Right renal pelvis (tissue), 4 donors: ENCODE results near the gene SCRT2. TPM values are rescaled to one million over a fixed set of nuclear protein-coding genes. Genes with fewer than 3 reads are reported as not detected.

ENCODE experiments used
- DNase-seq, 4 donors: peaks; one replicate each; pipeline ENCODE4 v3.0.0-alpha.2; 2013; ENCODE audit warnings: low read depth in 4 of 4, low spot score in 3 of 4, missing footprints in 1 of 4
- polyA plus RNA-seq, 4 donors: library from polyadenylated mRNA; unstranded; fragments of 120-200 nt; gene quantifications; one replicate each; pipeline ENCODE4 v1.2.1, GENCODE V29; 2013; ENCODE audit not compliant: insufficient read length in 4 of 4

Gene SCRT2
- polyA plus RNA-seq, 4 donors, result 0.04 to 0.10 (median 0.05) TPM; not detected in 1

- no peak for DNase-seq
These were observed 39.7 kb downstream of the SCRT2 start for GRCh38 chr20:635893-636338.

- no peak for DNase-seq
These were observed 40.3 kb downstream of the SCRT2 start for GRCh38 chr20:635028-635892.

DNA sequence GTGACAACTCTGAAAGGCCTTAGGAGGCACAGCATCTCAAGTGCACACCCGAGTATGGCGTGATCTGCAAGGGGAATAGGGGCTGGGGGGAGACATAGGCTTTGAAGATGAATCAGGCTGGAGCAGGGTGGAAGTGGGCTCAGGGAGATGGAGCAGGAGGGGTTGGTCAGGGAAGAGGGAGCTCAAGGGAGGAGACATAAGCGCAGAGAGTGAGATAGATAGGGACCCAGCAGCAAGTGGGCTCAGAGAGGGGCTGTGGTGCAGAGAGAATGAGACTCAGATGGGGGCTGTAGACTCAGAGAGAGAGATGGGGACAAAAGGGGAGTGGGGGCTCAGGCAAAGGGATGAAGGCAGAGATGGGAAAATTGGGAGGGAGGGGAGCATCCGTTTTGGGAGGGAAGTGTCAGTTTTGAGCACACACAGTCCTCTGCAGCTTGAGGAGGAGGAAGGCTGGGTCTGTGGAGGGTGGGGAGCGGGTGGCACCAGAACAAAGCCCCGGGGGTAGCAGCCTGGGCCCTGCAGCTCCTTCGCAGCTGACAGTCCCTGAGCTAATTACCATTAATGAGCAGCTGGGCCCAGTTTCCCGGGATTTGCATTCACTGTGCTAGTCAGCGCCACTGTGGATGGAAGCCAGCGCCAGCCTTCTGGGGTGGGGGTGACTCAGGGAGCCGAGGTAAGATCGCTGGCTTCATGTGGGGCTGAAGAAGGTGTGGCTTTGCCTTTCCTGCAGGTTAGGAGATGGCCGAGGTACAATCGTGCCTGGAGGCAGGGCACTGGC lies 41.3 kb downstream of the SCRT2 start:
- no peak for DNase-seq

GRCh38 chr20:631101-631500 lies 44.5 kb downstream of the SCRT2 start:
- no peak for DNase-seq

DNA sequence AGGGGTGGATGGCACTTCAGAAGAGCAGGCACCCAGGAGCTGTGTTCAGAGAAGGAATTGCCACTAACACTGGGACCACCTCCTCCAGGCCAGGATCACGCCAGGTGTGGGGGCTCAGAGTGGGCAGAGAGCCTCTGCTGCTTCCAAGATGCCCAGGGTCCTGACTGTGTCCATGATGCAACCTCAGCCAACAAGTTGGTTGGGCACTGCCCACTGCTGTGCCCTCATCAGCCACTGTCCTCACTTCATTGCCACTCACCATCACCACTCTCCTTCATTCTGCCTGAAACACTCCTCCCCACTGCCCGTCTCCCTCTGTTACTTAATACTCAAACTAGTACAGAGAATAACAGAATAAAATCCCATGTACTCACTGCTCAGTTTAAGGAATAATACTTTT lies 49.0 kb downstream of the SCRT2 start:
- no peak for DNase-seq

DNA sequence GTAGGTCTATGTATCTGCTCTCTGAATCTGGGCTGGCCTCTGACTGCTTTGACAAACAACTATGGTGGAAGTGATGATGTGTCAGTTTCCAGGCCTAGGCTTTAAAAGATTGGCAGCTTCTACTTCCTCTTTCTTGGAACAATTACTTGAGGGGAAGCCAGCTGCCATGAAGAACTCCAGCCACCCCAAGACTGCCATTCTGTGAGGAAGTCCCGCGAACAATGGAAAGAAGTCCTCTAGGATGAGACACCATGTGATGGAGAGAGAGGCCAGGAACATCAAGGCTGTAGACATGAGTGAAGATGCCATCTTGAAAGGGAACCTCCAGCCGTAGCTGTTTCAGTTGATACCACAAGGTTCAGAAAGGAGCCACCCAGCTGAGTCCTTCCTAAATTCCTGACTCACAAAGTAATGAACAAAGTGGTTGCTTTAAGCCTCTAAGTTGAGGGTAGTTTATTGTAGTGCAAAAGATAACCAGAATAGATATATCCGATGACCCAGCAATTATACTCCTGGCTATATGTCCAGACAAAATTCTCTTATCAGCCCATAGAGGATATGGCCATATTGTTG lies 50.2 kb downstream of the SCRT2 start:
- DNase-seq, result no peak

- no peak for DNase-seq
These were observed 51.9 kb downstream of the SCRT2 start for GRCh38 chr20:623704-624103.

- DNase-seq, result no peak
These were observed 52.6 kb downstream of the SCRT2 start for GRCh38 chr20:623021-623420.

DNA sequence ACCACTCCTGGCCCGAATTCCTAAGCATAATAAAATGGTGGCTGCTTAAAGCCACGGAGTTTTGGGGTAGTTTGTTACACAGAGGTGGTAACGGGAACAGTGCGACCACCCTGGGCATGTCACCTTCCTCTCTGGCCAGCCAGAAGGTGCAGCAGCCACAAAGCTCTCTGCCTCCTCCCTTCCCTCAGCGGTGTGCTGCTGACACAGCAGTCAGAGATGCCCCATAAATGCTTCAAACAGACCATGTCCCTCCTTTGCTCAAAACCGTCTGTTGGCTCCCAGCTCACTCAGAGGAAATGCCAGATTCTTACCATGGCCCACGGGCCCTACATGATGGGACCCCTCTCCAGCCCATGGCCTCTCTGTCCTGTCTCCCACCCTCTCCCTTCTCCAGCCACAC lies 53.4 kb downstream of the SCRT2 start:
- no peak for DNase-seq

- no peak for DNase-seq
These were observed 54.4 kb downstream of the SCRT2 start for GRCh38 chr20:621125-621756.

DNA sequence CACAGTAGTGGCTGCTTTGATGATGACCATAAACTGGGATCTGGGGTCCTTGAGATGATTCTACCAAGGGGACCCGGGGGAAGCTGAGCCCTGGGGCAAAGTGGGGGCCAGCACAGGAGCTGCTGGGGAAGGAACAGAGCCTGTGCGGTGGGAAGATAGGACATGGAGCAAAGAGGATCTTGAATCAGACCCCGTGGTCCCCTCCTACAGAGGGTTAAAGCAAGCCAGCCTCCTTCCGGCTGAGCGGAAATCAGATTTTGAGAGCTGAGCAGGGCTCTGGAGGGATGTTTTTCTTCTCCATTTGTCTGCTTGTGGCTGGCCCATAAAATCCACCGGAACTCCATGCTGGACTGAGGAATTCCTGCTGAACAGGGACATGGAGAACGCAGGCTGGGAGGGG lies 55.4 kb downstream of the SCRT2 start:
- no peak for DNase-seq

GRCh38 chr20:618980-619379 lies 56.6 kb downstream of the SCRT2 start:
- DNase-seq, result no peak

GRCh38 chr20:617934-618690 lies 57.5 kb downstream of the SCRT2 start:
- no peak for DNase-seq

- no peak for DNase-seq
These were observed 60.1 kb downstream of the SCRT2 start for GRCh38 chr20:615514-615913.

- DNase-seq, result peak in 3 of 4 donors; percentile 33 to 53 (median 44)
These were observed 63.8 kb downstream of the SCRT2 start for GRCh38 chr20:611843-612185.

Other genes with a start within 250 kb of the SCRT2 start
- gene TBC1D20, start 213.3 kb downstream of the SCRT2 start, polyA plus RNA-seq, result 10 to 100 TPM; 30.5 to 37.1 (median 33.6) TPM
- 100 to 1,000 TPM; 115 to 162 (median 154) TPM for gene CSNK2A1, start 132.0 kb downstream of the SCRT2 start, polyA plus RNA-seq
- 1 to 10 TPM in 3 of 4 donors, under 1 TPM in 1; 0.69 to 1.8 (median 1.1) TPM for gene TCF15, start 65.5 kb downstream of the SCRT2 start, polyA plus RNA-seq
- 10 to 100 TPM; 12.4 to 15.5 (median 13.7) TPM for gene SRXN1, start 22.6 kb downstream of the SCRT2 start, polyA plus RNA-seq
- 1 to 10 TPM; 3.7 to 6.4 (median 4.4) TPM for gene SLC52A3, start 92.7 kb upstream of the SCRT2 start, polyA plus RNA-seq
- gene FAM110A, start 157.9 kb upstream of the SCRT2 start, polyA plus RNA-seq, result 10 to 100 TPM in 2 of 4 donors, 1 to 10 TPM in 2; 7.1 to 12.2 (median 9.1) TPM
- under 1 TPM; 0.19 to 0.34 (median 0.25) TPM for gene ANGPT4, start 240.5 kb upstream of the SCRT2 start, polyA plus RNA-seq